Stromal cell of bone marrow (primary cell): ENCODE measurements around the gene COX7A2.

Experiments
- DNase-seq: peaks from one replicate; pipeline ENCODE4 v3.0.0-alpha.2; 2012; ENCODE audit warnings: low read depth

Gene COX7A2, protein sequence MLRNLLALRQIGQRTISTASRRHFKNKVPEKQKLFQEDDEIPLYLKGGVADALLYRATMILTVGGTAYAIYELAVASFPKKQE

DNA sequence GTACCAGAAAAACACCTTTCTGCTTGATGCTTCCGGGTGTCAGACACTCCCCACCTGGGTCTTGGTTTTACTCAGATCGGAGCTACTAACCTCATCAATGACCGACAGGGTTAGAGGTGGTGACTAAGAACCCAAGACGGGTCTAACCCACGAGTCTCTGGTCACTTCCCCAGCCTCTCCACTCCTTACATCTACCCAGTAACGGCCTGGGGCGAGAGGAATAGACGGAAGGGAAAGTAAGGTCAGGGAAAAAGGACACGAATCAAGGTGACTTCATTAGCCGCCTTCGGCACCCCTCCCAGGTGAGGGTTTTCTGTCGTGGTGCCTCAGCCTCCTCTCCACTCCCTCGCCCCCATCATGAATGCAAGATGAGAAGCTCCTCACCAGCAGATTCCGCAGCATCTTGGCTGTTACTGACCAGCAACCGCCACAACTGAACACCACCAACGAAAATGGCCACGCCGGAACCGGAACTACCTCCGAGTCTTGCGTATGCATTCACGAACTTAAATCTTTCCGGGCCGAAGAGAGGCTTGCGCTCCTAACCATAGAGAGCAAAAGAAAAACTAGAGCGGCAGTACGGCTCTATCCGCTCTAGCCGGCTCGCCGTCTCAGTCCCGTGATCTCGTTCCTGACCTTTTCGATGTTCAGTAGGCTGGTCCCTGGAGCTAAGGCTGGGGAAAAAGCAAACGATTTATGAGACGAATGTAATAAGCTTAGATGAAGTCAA, at the start of gene COX7A2:
COX7A2 (minus strand) TSS at position 469 of the 730 bp plus-strand sequence; CDS start at position 402, 67 bp downstream.
- peak; percentile 97 for DNase-seq

DNA sequence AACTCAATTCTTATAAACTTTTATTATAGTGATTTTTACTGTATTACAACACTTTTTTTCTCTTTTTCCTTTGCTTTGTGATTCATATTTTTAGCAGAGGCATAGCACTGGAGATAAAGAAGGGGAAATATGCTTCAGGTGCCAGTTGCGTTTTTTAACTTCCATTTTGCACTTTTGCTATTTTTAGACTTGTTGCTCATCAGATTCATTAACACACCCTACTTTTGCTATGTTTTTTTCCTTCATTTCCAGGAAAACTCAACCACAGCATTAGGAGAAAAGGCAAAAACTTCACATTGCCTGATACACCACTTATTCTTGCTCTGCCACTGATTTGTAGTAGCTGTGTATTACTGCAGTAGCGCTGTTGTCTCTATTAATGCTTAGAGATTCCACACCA, 49.0 kb upstream of the COX7A2 start:
- DNase-seq, result no peak

DNA sequence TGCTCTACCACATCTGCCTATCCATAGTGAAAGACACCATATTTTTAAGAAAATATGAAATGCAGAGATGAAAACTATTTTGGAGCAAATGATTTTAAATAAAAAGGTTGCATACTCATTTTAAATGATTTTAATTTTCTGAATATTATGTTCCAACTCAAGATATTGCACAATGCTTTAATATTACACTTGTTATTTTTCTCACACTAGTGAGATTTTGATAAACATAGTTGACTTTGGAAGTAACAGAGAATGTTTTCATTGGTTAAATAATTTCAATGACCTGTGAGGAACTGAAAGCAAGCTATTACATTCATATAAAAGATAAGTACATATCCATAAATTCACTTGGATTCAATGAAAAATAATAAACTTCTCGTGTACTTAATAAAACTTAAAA, 48.1 kb upstream of the COX7A2 start:
- no peak for DNase-seq

DNA sequence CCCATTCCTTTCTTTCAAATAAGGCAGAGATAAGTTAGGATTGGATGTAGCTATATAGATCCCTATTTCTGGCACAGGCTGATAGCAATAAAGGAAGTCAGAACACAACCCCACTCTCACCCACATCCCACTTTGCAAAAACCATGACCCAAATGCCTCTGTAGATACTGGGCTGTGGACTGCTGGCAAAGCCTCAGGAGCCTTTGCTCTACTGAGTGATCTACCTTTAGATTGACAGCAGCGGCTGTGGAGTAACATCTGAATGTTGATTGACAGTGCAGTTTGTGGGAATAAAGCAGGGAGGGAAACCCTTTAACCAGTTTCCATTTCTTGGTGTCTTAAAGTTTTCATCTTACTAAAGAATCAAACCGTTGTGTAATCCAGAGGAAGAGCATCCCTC, 47.7 kb upstream of the COX7A2 start:
- no peak for DNase-seq

DNA sequence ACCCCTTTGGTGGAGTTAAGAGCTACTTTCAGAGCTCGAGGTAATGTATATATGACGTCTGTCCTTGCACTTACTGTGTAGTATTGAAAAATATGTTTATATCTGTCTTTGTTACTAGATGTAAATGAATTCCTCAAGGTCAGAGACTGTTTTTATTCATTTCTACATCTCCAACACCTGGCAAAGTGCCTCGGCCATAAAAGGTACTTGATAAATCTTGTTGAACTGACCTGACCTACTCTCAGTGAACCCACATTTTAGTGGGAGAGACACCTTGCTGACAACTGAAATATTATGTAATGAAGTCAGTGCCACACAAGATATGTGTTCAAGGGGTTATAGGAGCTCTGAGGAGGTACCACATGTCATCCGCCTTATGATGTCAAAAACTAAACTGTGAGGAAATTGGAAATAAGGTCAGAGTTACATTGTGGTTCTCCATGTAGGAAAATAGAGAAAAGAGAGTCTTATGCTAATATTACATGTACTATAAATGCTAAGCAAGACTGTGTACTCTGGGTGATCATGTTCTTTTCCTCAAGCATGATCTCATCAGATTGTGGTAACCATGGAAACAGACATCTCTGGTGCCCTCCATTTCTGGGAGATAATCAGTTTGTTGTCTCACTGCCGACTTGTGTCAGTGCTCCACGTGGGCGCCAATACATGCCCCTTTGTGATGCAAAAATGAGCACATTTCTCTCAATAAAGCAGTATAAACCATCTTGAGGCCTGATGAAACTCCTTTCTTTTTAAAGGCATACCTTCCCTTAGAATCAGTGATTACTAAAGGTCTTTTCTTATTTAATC, 46.7 kb upstream of the COX7A2 start:
- DNase-seq, result no peak

DNA sequence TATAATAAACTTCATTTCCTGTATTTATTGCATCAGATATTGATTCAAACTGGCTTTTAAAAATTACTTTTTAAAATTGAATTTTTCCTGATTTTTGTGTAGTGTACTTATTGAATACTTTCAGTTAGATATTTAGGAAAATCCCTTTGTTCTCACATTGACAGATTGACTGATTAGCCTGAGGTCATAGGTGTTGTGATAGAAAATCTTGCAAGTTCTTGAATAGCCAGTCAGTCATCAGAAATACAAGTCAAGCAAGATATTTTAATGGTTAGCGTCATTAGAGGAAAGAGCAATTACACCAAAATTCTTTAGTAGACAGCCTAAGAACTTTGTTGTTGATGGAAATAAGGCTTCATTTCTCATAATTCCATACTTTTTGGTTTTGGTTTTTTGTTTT, 44.4 kb upstream of the COX7A2 start:
- no peak for DNase-seq

DNA sequence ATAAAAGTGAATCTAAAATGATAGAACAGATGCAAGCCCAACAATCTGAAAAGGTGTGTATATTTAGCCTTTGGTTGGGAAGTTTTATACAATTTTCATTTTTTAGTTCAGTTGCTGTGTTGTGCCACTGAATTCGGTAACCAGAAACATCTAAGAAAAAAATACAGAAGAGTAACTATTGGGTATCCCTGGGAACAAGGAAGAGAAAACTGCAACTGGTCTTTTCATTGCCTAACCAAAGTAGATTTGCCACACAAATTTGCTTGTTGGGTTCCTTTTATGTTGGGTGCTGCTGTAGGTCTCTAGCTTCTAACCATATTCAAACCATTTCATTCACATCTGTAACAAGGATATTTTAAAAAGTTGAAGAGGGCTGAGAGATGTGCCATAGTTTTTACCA, 43.8 kb upstream of the COX7A2 start:
- no peak for DNase-seq

DNA sequence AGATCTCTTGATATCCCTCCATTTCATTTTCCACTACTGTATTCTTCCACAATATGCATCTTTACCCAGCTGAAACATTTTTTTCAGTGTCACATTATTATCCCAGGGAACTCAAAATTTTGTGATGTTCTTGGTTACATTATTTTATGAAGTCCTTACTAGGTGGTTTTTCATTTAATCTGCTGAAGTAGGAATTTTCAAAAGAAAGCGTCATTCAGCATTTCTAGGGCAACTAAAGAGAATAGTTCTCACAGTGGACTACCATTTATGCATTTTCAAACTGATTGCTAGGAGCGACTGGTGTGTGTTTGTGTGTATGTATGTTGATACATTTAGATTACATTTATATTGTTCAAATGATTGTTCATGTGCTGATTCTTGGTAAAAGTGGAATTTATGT, 43.4 kb upstream of the COX7A2 start:
- no peak for DNase-seq

DNA sequence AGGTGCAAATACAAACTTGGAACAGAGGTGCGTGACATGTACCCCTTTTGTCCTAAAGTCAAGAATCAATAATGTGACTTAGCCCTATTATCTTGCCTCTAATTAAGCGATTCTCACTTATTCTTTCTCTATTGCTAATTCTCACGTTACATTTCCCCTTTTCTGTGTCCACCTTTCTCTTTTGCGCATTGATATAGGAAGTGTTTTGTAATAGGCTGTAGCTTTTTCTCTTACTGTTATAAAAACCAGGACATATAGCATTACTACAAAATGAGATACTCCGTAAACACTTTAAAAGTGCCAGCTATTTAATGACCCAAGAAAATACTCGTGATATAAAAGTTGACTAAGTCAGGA, 41.7 kb upstream of the COX7A2 start:
- DNase-seq, result no peak

DNA sequence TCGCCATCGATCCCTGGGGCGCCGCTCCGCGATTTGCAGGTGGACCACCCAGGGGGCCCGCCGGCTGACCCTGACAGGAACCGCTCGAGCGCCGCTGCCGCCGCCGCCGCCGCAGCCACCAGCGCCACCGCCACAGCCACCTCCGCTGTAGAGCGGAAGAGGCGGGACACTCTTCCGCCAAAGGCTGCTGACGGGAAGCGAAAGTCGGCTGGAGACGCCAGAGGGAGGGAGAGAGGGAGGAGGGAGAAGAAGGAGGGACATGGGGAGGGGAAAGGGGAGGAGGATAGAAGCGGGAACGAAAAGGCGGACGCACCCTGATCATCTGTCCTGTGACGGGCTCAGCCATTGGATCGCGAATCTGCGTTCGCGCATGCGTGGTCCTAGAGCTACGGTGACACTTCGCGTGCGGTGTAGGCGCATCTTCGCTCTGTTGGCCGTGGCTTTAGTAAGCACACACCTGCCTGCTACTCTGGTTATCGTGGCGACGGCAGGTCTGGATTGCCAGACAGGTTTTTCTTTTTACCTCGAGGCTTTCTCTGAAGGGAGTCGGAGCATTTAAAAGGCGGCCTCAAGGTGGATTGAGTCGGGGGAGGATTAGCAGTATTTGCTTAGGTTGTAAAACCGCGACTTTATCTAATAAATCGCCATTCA, 41.2 kb upstream of the COX7A2 start, which contains the start of gene TMEM30A:
TMEM30A (minus strand) TSS at position 161 of the 651 bp plus-strand sequence; CDS start at position 7, 154 bp downstream.
- peak; percentile 98 for DNase-seq

DNA sequence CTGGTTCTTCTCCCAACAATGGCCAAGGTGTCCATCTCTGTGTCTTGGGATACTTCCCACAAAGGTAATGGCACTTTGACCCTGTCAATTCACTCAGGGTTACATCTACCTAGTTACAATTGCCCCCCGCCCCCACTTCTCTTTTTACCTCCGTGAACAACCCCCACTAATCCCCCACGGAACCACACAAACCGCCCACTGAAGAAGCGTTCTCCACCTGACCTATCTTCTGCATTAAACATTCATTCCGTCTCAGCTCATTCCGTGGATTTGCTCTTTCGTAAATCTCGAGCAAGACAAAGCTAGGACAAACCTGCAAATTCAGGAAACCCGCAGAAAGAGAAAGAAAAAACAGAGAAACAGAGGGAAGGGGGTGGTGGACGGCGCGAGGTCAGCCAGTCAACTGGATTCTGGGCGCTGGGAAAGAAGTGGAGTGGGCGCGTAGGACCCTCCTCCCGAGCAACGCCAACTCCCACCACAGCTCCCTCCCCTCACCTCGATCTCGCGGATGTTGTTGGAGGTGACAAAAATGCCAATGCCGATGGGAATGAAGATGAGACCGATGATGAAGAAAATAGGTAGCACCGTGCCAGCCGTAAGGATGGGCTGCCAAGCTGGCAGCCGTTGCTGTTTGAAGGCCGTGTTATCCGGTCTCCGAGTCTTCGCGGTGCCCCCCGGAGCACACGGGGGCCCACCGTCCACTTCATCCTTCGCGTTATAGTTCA, 40.5 kb upstream of the COX7A2 start:
- no peak for DNase-seq

DNA sequence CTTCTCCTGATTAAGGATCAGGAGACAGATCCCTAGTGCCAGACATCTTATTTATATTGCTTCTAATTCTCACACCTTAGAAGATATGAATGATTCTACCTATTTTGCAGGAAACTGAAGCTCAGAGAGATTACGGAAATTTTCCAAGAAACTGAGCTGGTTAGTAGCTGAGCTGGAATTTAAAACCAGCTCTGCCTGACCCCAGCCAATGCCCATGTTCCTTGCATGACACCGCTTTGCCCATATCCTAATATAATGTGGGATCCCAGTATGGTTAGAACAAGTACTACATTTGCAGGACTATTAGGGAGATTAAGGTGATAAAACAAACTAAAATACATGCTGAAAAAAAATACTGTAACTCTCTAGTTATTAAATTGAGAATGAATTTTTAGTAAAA, 39.1 kb upstream of the COX7A2 start:
- no peak for DNase-seq

DNA sequence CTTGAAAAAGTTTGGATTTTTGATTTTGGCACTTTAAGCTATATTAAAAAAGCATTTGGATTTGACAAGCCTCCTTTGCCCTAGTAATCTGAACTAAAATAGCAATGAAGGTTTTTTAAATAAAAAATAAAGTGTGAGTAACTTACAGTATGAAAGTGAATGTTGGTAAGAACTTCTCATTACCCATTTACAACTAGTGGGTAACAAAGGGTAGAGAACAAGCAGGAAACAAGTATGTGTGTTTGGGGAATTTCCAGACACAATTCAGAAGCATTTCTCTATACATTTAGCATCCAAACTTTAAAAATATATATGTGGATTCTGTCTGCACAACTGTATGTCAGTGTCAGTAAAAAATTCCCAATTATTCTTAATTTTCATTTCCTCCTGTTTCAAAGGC, 38.1 kb upstream of the COX7A2 start:
- DNase-seq, result no peak

DNA sequence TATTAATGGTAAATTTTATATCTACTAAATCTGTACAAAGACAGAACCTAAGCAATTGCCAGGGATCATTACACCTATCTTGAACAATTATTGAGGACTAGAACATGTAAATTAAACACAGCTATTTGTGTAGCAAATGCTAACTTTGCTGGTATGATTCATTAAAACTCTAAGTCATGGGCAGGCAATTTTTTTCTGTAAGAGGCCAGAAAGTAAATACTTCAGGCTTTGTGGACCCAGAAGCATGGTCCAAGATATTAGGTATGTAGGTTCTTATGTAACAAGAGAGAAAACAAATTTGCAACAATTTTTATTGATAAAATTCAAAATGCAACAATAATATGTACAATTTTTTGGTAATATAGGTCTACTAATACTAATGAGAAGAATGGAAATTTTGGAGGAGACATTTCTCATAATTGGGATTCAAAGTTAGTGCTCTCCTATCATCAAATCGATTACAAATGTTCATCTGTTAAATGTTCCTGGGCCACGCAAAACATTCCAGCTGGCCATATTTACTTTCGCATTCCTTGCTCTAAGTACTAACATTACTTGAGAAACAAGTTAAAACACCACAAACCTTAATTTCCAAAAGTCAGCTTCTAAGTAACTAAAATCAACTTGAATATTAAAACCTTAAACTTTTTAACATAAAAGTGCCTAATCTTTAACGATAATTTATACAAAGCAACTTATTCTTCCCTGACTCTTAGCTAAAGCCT, 36.7 kb upstream of the COX7A2 start:
- DNase-seq, result no peak

DNA sequence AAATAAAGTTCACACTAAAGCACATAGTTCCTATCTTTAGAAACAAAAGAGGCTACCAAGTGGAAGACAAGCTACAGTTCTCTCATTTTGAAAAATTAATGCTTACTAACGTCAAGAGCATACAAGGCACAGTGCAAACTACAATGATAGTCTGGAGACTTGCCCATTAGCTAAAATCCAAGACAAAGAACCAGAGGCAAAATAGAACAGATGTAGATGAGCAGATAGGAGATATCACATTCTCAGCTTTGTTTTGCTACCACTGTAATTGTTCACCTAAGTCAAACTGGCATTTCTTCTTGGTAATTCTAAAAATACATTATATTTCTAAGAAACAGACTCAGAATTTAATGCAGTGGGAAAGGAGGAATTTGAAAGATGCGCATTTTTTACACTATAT, 35.8 kb upstream of the COX7A2 start:
- DNase-seq, result no peak

DNA sequence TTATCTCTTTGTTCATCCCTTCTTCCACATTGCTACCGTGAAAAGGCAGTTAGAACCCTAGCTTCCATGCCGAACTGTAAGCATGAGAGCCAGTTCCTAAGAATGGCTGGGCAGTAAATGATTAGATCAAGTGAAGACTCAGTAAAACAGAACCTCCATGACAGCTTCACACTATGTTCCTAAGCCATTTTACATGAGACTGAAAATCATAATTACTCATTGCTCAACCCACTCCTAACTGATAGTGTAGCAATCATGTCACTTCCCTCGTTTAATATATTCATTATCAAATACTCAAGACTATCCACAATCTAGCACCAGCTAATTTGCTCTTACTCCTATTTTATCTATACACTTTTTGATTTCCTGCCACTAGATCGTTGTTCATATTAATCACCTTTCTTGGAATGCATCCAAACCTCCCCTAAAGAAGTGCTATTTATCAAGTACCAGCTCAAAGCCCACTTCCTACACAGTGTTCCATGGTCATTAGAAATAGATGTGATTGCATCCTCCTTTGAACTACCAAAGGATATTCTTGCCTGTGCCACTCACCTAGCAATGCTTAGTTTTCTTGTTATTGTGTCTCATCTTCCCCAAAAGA, 35.0 kb upstream of the COX7A2 start:
- no peak for DNase-seq

DNA sequence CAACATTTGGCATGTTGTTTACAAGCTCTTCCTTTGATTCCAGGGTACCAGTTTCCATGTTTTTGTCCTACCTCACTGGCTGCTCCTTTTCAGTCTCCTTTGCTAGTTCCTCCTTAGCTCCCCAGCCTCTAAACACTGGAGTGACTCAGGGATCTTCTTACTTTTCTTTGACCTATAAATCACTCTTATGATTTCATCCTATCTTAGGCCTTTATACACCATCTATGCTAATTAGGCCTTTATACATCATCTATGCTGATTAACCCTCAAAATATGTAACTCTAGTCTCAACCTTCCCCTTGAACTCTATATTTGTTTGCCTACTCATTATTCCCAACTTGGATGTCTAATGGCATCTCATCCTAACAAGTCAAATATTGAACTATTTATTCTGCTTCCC, 31.5 kb upstream of the COX7A2 start:
- peak; percentile 63 for DNase-seq

DNA sequence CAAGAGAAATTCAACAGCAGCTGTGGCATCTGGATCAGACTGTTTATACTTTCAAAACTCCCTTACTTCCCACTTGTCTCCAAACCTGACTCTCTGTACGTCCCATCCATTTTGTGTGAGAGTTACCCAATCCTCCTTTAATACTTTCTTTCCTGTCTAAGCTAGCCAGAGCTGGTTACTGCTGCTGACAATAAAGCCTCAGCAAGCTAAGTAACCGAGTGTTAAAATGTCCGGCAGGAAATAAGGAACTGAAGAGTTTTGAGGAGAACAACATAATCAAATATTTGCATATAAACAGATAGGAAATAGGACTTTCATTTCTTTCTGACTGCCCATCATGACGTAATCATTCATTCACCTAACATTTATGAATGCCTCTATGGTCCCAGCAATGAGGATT, 29.4 kb upstream of the COX7A2 start:
- no peak for DNase-seq

DNA sequence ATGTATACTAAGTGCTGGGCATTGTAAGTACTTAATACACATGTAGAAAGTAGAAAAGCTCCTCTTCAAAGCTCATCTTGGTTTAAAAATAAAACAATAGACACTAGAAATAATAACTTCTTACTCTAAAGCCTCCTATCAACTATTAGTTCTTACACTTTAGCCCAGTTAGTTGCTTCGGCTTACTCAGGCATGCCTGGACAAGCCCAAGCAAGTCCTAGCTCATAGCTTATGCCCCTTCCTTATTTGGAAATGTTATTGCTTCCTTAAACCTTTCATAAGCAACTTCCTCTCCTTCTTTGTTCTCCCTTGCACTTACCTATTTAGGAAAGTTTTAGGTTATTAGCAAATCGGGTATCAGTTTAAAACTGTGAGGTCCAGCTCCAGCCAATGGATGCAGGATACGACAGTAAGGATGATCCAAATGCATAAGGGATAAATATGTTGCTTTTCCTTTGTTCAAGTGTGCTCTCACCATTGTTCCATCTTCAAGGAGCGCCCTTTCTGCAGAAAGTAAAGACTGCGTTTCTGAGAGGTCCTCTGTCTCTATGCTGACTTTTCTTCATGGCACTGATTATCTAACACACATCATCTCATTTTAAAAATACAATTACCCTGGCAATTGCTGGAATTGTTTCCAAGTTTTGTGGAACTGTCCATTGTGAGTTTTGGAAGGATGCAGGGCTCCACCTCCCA, 28.7 kb upstream of the COX7A2 start:
- DNase-seq, result no peak

DNA sequence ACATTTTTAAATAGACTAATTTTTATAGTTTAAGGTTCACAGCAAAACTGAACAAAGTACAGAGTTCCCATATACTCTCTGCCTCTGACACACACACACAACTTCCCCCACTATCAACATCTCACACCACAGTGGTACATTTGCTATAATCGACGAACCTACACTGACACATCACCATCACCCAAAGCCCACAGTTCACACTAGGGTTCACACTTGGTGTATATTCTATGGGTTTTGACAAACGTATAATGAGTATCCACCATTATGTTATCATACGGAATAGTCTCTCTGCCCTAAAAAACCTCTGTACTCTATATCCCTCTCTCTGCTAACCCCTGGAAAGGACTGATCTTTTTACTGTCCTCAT, 25.4 kb upstream of the COX7A2 start:
- no peak for DNase-seq
